GM19023 (cell line): ENCODE data around the gene LYRM9.
"Not testable (repeated sequence)": the region's sequence is repeated elsewhere in the genome, so short reads cannot be mapped to it uniquely, and the experiment has no call there.

ENCODE experiments used
- ATAC-seq: cut with Tn5 transposase; IDR thresholded peaks from one replicate; pipeline ENCODE4 v1.9.1; 2021; ENCODE audit warnings: mild to moderate bottlenecking, moderate library complexity; ENCODE audit not compliant: unreplicated experiment

Gene LYRM9

DNA sequence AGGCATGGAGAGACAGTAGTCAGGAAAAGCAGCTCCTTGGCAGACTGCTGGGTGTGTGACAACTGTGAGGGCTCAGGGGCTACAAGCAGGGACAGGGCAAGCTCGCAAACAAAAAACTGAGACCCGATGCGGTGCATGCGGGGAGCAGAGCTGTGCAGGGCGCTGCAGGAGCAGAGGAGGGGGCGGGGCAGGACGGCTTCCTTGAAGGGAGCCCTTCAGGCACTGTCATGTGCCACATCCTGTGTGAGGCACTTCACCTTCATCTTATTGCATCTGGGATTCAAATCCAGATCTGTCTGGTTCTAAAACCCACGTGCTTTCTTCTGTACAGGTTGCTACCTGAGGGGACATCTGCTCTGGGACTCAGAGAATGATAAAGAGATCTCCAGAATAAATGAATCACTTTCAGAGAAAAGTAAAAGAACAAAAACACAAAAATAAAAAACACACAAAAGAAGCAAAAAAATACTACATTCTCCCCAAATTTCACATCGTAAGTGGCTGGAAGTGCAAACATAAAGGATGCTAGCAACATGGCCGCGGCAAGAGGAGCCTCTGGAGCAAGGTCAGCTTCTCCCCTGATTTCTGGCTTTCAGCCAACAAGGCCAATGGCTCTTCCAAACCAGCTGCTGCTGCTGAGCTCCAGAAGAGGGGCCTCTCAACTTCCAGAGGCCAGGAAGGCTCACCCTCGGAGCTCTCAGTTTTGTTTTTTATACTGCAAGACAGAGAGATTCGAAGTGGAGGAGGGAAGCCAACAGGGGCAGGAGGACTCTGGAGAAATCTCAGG is 14.2 kb downstream of the LYRM9 start:
- ATAC-seq: no peak

DNA sequence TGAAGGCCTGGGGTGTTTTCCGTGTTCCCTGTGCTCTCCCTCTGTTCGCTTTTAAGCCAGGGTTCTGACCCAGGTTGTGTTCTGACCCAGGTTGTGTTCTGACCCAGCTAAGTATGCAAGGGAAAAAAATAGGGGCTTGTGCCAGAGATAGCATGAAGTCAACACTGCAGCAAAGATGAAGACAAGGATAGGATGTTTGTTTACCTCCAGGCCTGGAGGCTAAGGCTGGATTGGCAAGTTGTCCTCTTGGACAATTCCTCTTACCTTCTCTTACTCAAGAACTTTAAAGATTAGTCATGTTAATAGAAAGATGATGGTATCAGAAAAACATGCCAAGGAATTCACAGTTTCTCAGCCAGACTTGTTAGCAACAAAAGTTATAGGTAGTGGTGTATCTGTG is 19.4 kb downstream of the LYRM9 start:
- no peak for ATAC-seq

DNA sequence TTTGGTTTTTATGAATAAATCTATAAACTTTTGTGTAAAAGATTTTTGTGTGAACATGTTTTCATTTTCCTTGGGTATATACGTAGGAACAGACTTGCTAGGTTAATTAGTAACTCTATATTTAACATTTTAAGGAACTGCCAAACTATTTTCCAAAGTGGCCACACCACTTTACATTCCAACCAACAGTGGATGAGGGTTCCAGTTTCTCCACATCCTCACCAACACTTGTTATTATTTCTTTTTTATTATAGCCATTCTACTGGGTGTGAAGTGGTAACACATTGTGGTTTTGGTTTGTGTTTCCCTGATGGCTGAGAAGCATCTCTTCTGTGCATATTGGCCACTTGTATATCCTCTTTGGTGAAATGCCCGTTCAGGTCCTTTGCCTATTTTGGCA is 20.0 kb downstream of the LYRM9 start:
- ATAC-seq: no peak

DNA sequence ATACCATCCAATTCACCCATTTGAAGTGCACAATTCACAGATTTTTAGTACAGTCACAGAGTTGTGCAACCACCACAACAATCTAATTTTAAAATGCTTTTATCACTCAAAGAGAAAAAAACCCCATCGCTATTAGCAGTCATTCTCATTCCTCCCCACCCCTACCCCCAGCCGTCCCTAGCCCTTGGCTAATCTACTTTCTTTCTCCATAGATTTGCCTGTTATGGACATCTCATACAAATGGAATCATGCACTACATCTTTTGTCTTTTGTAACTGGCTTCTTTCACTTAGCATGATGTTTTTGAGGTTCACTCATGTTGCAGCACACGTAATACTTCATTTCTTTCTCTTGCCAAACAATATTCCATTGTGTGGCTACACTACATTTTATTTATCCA is 20.4 kb downstream of the LYRM9 start:
- ATAC-seq: no peak

DNA sequence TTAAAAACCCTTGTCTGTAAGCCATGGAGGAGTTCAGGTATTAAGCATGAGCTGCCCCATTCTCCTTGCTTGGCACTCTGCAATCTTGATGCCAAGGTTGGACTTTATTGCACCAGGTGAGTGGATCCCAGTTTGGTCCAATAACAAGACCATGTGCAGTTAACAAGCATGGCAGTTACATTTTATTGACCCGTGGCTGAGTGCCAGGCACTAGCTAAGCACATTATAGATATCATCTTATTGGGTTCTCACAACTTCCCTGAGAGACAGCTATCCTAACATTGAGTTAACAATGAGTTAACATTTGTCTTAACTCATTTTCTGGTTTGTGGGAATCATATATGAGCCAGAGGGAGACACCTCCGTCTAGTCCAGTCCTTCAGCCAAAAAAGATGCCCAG is 21.8 kb downstream of the LYRM9 start:
- no peak for ATAC-seq

DNA sequence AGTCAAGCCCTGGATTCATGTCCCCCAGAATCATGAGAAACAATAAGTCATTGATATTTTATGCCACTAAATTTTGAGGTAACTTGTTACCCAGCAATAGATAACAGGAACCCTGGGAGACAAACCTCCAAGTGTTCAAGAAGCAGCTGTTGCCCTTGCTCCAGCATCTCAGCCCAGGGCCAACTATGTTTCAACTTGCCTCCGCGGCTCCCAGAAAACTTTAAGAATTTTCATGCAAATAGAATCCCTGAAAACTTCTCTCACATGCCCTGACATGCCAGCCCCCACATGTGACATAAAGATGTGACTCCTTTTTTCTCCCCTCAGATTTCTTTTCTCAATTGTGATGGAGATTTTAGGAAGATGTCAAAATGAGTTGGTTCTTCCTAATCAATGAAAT is 22.8 kb downstream of the LYRM9 start:
- no peak for ATAC-seq

DNA sequence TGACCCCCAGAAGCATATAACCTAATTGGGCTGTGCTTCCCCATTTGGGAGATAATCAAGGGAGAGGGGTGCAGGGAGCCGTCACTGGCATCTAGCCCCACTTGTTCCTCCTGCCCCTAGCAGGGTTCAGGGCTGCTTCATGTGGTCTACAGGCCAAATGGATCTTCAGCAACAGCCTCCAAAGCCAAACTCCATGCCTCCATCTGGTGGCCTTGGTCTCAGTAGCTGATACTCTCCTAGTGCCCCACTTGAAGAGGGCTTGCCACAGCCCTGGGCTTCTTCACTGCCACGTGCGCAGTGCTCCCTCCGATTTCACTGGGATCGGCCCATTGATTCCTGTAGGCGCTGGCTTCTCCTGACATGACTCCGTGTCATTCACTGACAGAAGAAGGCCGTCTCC is 24.6 kb downstream of the LYRM9 start:
- ATAC-seq: no peak

DNA sequence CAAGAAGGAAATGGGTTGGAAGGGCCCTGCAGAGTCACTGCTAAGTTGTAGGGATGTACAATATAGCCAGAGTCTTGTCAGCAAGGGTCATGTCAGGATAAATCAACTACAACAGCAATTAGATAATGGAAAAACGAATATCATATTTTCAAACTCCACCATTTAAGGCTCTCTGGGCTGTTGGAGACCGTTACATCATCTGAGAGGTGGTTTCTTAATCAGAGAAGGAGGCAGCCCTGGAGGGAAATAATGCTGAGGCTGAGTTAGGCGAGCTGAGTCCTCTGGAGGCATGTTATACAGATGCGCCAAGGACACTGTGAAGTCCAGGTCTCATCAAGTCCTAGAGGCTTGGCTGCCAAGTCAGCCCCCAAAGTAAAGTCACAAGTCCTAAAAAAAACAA is 30.3 kb downstream of the LYRM9 start:
- no peak for ATAC-seq

DNA sequence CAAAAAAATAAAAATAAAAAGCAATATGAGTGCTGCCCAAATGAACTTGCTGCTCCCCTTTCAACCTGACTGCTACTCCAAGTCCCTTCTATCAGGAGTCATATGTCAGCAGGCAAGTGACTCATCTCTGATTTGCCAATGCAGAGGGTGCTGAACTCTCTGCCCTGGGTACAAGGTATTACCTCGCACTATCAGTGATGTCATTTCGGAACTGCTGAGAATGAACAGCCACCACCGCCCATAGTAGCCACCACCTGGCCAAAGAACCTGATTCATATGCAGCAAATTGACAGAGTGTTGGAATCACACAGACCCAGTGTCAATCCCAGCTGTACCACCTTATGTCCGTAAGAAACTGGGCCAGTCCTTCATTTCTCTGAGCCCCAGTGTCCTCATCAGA is 31.2 kb downstream of the LYRM9 start:
- ATAC-seq: no peak

DNA sequence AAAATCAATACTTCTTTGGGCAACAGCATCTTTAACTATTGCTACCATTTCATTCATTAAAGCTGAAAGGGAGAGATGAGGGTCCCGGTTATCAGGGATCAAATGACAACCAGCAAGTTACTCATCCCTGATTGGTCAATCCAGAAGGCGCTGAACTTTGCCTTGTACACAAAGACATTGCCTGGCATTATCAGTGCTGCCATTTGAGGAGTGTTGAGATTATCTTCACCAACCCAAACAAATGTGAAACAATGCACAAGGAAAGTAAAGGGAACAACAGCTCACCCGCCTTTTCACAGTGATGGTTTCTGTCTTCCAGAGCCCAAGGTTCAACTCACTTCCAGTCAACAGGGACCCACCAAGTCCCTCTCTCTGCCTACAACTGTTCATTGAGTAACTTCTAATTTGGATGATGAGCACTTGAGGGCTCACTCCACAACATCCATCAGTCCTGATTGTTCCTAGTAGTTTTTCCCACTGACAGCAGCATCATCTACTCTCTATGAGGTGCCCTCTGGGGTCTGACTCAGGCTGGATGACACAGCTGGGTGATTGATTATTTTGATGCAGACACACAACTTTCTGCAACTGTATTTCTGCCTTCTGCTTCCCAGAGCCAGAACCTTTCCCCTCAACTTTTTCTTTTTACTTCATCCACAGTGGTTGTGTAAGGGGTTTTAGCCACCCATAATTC is 32.0 kb downstream of the LYRM9 start:
- ATAC-seq: no peak

DNA sequence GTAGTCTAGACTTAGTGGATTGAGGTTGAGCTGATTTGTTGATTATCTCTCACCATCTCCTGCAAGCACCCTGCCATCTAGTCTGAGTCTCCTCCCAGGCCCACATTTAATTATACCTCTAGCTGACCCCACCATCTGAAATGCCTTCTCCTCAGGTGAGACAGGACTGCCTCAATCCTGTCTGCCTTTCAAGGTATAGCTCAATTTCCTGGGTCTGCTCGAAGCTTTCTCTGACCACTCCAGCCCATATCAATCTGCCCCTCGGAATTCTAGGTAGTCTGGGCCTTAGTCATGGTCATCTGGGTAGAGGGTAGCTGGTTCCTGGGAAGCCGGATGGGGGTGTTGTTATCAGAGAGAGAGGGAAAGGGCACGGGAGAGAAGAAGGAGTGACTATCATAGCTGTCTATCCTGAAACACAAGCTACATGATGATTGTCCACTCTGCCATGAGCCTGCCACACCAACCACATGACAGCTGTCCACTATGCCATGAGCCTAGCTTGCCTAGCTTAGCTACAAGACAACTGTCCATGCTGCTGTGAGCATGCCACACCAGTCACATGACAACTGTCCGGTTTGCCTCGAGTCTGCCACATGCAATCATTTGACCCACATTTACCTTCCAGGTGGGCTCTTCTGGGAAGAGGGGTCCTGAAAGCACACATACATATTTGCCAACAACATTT is 34.4 kb downstream of the LYRM9 start:
- ATAC-seq: no peak

DNA sequence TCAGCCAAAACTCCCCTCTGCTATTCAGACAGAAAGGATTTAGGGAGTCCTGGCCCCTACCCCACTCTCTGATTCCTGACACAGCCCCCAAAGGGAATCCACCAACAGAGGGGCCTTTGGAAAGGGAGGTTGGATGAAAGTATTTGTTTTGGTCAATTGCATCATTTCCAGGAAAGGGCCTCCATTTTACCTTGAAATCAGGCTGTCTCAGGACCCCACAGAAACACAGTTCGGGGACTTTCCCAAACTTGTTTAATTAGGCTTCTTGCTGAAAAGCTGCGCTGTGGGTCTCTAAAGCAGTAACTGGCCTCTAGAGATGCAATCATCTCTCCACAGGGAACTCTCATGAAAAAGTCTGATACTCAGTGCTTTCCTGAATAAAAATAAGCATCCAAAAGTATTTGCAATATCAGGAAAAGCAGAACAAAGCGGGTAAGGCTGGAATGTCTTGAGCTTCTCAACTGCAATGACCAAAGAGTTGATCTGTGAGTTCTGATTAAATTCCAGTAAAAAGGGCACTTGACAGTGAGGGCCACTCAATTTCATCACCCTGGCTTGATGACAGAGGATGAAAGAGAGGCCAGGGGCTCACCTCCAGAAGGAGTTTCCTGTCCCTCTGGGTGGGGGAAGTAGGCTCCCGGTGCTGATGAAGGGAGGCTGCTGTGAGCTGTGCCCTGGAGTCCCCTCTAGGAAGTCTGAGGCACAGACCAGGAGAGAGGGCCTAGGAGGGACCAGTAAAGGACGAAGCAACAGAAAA is 36.3 kb downstream of the LYRM9 start:
- no peak for ATAC-seq

DNA sequence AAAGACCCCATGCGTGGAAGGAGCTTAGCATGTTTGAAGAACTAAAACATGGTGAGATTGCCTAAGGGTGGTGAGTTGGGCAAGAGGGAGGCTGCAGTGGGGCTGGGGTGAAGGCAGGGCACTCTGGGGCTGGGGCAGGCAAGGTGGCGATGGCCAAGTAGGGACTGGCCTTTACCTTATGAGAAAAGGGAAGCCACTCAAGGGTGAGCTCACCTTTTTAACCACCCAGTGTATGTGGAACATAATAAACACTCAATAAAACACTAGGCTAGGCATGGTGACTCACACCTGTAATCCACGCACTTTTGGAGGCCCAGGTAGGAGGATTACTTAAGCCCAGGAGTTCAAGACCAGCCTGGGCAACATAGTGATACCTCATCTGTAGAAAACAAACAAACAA is 37.7 kb downstream of the LYRM9 start:
- ATAC-seq: no peak

DNA sequence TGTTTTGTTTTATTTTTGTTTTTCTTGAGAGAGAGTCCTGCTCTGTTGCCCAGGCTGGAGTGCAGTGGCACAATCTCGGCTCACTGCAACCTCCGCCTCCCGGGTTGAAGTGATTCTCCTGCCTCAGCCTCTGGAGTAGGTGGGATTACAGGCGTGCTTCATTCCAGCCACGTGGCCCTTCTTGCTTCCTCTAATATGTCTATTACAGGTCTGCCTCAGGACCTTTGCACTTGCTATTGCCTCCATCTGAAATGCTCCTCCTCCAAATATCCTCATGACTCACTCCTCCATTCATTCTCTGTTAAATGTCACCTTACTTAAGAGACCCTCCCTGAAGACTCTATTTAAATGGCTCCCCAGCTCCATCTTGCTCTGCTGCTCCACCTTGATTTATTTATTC is 39.0 kb downstream of the LYRM9 start:
- ATAC-seq: no peak

DNA sequence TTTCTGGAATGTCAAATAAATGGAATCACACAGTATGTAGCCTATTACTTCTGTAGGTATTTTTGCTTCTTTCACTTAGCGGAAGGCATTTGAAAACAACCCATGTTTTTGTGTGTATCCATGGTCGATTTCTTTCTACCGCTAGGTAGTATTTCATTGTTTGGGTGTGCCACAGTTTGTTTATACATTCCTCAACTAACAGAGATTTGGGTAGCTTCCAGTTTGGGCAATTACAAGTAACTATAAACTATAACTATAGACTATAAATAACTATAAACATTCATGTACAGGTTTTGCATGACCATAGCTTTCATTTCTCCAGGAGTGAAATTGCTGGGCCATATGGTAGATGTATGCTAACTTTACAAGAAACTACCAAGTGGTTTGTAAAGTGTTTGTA is 40.1 kb downstream of the LYRM9 start:
- no peak for ATAC-seq

DNA sequence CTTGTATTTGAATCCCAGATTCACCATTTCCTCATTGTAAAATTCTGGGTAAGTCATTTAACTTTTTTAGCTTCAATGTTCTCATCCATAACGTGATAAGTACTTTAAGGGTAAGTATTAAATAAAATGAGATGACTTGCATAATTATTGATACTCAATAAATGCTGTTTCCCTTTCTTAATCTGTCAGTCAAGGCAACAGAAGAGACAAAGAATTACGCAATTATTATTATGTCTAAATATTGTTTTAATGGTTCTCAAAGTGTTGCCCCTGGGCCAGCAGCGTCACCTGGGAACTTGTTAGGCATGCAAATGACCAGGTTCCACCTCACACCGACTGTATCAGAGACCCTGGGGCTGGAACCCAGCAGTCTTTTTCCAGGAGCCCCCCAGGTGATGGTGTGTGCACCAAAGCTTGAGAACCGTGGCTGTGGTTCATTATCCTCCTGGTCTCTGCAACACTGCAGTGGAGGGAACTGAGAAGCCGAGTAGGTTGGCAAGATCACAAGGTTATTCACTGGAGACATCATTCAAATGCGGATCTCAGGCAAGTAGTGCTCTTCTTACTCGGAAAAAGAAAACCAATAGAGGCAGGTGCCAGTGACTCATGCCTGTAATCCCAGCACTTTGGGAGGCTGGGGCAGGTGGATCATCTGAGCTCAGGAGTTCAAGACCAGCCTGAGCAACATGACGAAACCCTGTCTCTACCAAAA is 43.5 kb downstream of the LYRM9 start:
- no peak for ATAC-seq

DNA sequence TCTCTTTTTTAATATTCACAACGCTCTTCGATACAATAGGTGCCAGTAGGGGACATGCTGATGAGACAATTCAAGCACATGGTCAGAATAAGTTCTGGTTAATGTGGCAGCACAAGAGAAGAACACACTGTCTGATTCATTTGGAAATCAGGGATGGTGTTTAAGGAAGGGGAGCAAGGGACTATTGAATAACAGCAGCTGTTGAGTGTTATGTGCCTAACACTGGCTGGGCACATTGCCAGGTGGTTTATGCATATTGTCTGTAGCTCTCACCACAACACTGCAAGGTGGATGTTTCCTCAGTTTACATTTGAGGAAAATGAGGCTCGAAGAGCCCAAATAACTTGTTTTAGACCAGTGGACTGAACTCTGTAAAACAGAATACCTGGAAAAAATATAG is 44.2 kb downstream of the LYRM9 start:
- ATAC-seq: no peak

DNA sequence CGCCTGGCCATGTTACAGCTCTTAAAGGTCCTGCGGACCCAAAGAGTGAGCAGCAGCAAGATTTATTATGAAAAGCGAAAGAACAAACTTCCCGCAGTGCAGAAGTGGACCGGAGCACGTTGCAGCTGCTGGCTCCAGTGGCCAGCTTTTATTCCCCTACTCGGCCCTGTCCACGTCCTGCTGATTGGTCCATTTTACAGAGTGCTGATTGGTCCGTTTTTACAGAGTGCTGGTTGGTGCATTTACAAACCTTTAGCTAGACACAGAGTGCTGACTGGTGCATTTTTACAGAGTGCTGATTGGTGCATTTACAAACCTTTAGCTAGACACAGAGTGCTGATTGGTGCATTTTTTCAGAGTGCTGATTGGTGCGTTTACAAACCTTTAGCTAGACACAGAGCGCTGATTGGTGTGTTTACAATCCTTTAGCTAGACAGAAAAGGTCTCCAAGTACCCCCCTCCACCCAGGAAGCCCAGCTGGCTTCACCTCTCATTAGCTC is 46.3 kb downstream of the LYRM9 start:
- ATAC-seq: not testable (repeated sequence)

DNA sequence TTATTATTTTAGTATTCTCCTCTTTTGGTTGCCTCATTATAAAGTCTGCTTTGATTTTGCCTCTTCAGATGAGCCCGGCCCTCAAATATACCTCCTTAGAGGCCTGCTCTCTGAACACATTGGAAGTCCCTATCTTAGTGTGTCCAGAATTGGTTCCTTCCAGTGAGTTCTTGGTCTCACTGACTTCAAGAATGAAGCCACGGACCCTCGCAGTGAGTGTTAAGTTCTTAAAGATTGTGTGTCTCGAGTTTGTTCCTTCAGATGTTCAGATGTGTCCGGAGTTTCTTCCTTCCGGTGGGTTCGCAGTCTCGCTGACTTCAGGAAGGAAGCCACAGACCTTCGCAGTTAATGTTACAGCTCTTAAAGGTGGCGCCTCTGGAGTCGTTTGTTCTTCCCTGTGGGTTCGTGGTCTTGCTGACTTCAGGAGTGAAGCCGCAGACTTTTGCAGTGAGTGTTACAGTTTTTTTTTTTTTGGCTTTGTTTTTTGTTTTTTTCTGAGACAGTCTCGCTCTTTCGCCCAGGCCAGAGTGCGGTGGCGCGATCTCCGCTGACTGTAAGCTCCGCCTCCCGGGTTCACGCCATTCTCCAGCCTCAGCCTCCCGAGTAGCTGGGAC is 47.0 kb downstream of the LYRM9 start:
- no peak for ATAC-seq
